MCF 10A (cell line): ENCODE data around the gene COL23A1. TPM values are rescaled to one million over a fixed set of nuclear protein-coding genes. Genes with fewer than 3 reads are reported as not detected.

Experiments
- BruUV-seq: library from RNA; stranded (reverse); fragments of 400-500 nt; replicated peaks from 2 replicates; lab custom pipeline; 2021; lab: Mats Ljungman, UMichigan
- CTCF ChIA-PET: fragments of 300-600 bp; sonication (Branson Sonifier 250); formaldehyde crosslinking; extraction: SDS; loops from one replicate; lab custom pipeline; 2021; ENCODE audit warnings: antibody characterized with exemption, inconsistent platforms; lab: Yijun Ruan, JAX
- POLR2A ChIA-PET: fragments of 300-600, 350-650 bp; sonication (Branson Sonifier 250); formaldehyde crosslinking; extraction: SDS; loops from one replicate; lab custom pipeline; 2020; ENCODE audit warnings: antibody characterized with exemption, inconsistent platforms; lab: Yijun Ruan, JAX
- DNase-seq: peaks from one replicate; pipeline ENCODE4 v3.0.0-alpha.2; 2018; ENCODE audit not compliant: unreplicated experiment
- H3K27ac Mint-ChIP-seq: one replicate; pipeline ENCODE4 v1.8.0; 2022; ENCODE audit warnings: mild to moderate bottlenecking, low read depth, mixed read lengths; ENCODE audit not compliant: unreplicated experiment
- H3K27me3 Mint-ChIP-seq: one replicate; pipeline ENCODE4 v1.8.0; 2022; ENCODE audit warnings: mixed read lengths; ENCODE audit not compliant: insufficient read depth, unreplicated experiment
- H3K36me3 Mint-ChIP-seq: one replicate; pipeline ENCODE4 v1.8.0; 2022; ENCODE audit warnings: mild to moderate bottlenecking, moderate library complexity, mixed read lengths; ENCODE audit not compliant: insufficient read depth, unreplicated experiment
- H3K4me1 Mint-ChIP-seq: one replicate; pipeline ENCODE4 v1.8.0; 2022; ENCODE audit warnings: mixed read lengths; ENCODE audit not compliant: insufficient read depth, unreplicated experiment
- H3K4me3 Mint-ChIP-seq: one replicate; pipeline ENCODE4 v1.8.0; 2022; ENCODE audit warnings: mild to moderate bottlenecking, moderate library complexity, mixed read lengths; ENCODE audit not compliant: unreplicated experiment
- H3K9me3 Mint-ChIP-seq: one replicate; pipeline ENCODE4 v1.8.0; 2022; ENCODE audit warnings: mixed read lengths; ENCODE audit not compliant: unreplicated experiment
- intact Hi-C: fragments of 100-400 bp; cut with micrococcal nuclease; formaldehyde crosslinking; loops from 2 replicates; pipeline ENCODE4 v1.14.1; 2022
- total RNA-seq: library from RNA; stranded (reverse); gene quantifications from 2 replicates; pipeline ENCODE4 v1.2.3, GENCODE V29; 2022
- TF ChIP-seq, protein P1 (sequence below): fragments of 200-600 bp; IDR thresholded peaks from one replicate; pipeline ENCODE4 v1.8.0; 2022; ENCODE audit warnings: antibody characterized with exemption, mild to moderate bottlenecking; ENCODE audit not compliant: unreplicated experiment

Gene COL23A1
- total RNA-seq, 1 experiment from 2014 or later, result not detected

DNA sequence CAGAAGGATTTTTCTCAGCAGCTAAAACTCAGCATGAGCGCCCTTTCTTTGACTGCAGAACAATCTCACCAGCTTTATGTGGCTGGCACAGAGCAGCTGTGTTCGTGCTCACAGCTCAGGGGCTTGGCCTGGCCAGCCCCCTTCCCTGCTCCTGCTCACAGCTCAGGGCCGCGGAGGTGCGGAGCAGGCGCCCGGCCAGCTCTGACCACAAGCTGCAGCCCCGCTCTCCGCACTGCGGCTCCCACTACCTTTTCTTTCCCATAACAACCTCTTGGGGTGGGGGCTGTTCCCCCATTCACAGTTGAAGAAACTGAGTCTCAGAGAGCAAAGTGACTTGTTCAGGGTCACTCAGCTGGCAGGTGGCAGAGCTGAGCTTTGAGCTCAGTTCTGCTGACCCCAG, 323.6 kb downstream of the COL23A1 start:
- POLR2A ChIA-PET, result no interaction called here
- TF ChIP-seq, protein P1, sequence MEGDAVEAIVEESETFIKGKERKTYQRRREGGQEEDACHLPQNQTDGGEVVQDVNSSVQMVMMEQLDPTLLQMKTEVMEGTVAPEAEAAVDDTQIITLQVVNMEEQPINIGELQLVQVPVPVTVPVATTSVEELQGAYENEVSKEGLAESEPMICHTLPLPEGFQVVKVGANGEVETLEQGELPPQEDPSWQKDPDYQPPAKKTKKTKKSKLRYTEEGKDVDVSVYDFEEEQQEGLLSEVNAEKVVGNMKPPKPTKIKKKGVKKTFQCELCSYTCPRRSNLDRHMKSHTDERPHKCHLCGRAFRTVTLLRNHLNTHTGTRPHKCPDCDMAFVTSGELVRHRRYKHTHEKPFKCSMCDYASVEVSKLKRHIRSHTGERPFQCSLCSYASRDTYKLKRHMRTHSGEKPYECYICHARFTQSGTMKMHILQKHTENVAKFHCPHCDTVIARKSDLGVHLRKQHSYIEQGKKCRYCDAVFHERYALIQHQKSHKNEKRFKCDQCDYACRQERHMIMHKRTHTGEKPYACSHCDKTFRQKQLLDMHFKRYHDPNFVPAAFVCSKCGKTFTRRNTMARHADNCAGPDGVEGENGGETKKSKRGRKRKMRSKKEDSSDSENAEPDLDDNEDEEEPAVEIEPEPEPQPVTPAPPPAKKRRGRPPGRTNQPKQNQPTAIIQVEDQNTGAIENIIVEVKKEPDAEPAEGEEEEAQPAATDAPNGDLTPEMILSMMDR, result no peak
- Mint-ChIP-seq H3K9me3 (peaks cover 8% of the 10 kb centered on the region), H3K27ac (no peak overlapping the region), H3K36me3 (peaks cover 6% of the 10 kb centered on the region), H3K4me3 (no peak overlapping the region), H3K4me1 (no peaks in the 10 kb centered on the region), H3K27me3 (no peaks in the 10 kb centered on the region)
- CTCF ChIA-PET, result interaction anchor here (0.6 to 2.6 kb wide), 5 partner anchors 11 to 195 kb away, joined by 3 to 8 read pairs (median 4); no protein-coding TSS in a partner anchor
- intact Hi-C loops, result no loop called here
- DNase-seq, result no peak
- BruUV-seq, result no TSS peak

DNA sequence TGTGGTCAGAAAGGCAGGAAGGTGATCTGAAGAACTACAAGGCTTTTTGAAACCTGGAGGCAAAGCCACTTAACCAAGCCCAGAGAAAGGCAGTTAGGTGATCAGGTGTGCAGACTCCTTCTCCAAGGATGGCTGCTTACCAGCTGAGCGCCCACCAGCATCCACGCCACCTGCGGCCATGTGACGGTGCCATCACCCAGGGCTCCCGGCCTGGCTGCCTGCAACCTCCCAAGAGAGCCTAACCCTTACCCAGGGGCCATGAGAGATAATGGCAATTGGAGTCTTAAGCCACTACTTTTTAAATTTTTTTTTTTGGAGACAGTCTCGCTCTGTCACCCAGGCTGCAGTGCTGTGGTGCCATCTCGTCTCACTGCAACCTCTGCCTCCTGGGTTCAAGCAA, 324.4 kb downstream of the COL23A1 start:
- ChIA-PET CTCF (interaction anchor here (1.5 to 2.6 kb wide), 2 partner anchors 11 to 13 kb away, joined by 3 to 8 read pairs; no protein-coding TSS in a partner anchor), POLR2A (interaction anchor here (1.0 kb wide), 1 partner anchor 13 kb away, joined by 3 read pairs; no protein-coding TSS in a partner anchor)
- H3K27ac Mint-ChIP-seq, result no peak overlapping the region
- peaks cover 8% of the 10 kb centered on the region for H3K9me3 Mint-ChIP-seq
- no peaks in the 10 kb centered on the region for H3K27me3 Mint-ChIP-seq
- peaks cover 5% of the 10 kb centered on the region for H3K36me3 Mint-ChIP-seq
- no peak for DNase-seq
- BruUV-seq, result no TSS peak
- TF ChIP-seq, protein P1, result no peak
- no peak overlapping the region for H3K4me3 Mint-ChIP-seq
- intact Hi-C loops, result no loop called here
- H3K4me1 Mint-ChIP-seq, result no peaks in the 10 kb centered on the region

DNA sequence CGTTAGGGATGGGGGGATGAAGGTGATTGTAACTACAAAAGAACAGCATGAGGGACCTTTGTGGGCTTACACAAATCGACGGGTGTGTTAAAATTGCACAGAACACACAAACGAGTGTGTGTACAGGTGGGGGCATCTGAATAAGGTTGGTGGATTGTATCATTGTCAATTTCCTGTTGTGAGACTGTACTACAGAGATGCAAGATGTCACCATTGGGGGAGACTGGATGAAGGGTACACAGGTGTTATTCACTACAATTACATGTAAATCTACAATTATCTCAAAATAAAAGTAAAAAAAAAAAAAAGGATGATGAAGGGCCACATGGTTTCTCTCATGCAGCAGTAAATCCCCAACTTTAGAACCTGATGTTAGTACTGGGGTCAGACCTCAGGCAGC, 326.1 kb downstream of the COL23A1 start:
- no TSS peak for BruUV-seq
- Mint-ChIP-seq H3K36me3 (no peaks in the 10 kb centered on the region), H3K9me3 (no peaks in the 10 kb centered on the region), H3K27ac (no peak overlapping the region), H3K4me1 (no peaks in the 10 kb centered on the region), H3K4me3 (no peak overlapping the region), H3K27me3 (no peaks in the 10 kb centered on the region)
- DNase-seq, result no peak
- CTCF ChIA-PET, result interaction anchor here (0.5 to 1.5 kb wide), 2 partner anchors 15 to 153 kb away, joined by 3 to 4 read pairs; no protein-coding TSS in a partner anchor
- POLR2A ChIA-PET, result no interaction called here
- intact Hi-C loops, result no loop called here
- TF ChIP-seq, protein P1, result no peak

DNA sequence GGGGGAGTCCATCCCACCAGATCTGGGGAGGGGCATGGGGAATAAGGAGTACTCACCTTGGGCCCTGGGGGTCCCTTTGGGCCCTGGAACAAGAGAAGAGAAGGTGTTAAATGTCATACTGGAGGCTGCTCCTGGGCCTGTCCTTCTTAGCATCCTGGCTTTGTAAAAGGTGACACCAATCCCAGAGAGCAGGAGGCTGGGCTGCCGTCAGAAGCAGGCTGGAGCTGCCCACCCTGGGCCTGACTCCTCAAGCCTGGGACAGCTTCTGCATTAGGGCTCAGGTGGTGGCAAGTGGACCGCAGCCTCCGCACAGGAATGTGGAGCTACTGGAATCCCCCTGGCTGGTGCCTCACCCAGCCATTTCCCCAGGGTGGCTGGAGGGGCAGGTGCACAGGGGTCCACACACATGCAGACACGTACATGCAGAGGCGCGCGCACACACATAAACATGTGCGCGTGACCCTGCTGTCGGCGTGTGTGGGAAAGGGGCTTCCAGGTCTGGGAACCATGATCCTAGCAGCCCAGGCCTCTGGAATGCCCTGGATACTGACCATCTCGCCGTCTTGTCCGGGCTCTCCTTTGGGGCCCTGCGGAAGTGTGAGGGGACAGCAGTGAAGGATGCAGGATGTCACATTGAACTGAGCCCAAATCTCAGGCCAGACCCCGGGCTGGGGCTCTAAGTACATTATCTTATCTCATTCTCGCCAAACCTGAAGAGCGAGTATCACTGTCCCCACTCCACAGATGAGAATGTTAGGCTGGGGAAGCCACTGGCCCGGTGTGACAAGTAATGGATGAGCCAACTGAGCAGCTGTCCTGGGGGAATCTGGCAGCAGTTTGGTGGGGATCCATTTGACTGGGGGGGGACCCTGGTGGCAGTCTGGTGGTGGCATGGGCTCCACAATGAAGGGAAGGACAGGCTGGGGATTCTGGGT, 328.3 kb downstream of the COL23A1 start:
- Mint-ChIP-seq H3K36me3 (no peaks in the 10 kb centered on the region), H3K9me3 (no peaks in the 10 kb centered on the region), H3K4me1 (no peaks in the 10 kb centered on the region), H3K4me3 (no peak overlapping the region), H3K27ac (no peak overlapping the region), H3K27me3 (no peaks in the 10 kb centered on the region)
- intact Hi-C loops, result no loop called here
- TF ChIP-seq, protein P1, result no peak
- no TSS peak for BruUV-seq
- CTCF ChIA-PET, result interaction anchor here (0.6 to 1.1 kb wide), 2 partner anchors 27 to 577 kb away, joined by 3 to 4 read pairs; no protein-coding TSS in a partner anchor
- DNase-seq, result no peak
- POLR2A ChIA-PET, result no interaction called here
